NCI-H1436 (cell line): ENCODE measurements around the gene ZNF324B.
A peak's percentile ranks its signal among the peaks of the same experiment; 100 is the strongest.
"Not testable (repeated sequence)": the region's sequence is repeated elsewhere in the genome, so short reads cannot be mapped to it uniquely, and the experiment has no call there.

Experiments used
- DNase-seq: peaks from one replicate; lab custom pipeline; 2025; lab: John Stamatoyannopoulos, UW

The ZNF324B gene

DNA sequence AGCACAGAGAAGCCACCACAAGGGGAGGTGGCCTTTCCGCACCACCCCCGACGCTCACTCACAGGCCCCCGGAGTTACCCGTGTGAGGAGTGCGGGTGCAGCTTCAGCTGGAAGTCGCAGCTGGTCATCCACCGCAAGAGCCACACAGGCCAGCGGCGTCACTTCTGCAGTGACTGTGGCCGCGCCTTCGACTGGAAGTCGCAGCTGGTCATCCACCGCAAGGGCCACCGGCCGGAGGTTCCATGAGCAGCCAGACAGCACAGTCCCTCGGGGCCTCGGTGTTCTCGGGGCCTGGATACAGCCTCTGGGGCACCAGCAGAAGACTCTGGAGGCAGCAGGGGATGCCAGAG, 29.0 kb downstream of the ZNF324B start:
- no peak for DNase-seq

- DNase-seq, result no peak
Observed at GRCh38 chr19:58480831-58481230, 29.4 kb downstream of the ZNF324B start.

- DNase-seq, result no peak
Observed at GRCh38 chr19:58482372-58482771, 30.9 kb downstream of the ZNF324B start.

GRCh38 chr19:58483776-58484175, 32.4 kb downstream of the ZNF324B start:
- no peak for DNase-seq

DNA sequence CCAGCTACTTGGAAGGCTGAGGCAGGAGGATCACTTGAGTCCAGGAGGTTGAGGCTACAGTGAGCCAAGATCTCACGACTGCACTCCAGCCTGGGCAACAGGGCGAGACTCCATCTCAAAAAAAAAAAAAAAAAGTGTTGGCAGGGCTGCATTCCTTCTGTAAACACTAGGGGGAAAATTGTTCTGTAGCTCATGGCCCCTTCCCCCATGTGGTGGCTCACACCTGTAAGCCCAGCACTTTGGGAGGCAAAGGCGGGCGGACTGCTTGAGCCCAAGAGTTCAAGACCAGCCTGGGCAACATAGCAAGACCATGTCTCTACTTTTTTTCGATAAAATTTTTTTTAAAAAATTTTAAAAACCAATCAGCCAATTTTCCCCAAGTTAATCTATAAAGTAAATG, 32.9 kb downstream of the ZNF324B start:
- not testable (repeated sequence) for DNase-seq

DNA sequence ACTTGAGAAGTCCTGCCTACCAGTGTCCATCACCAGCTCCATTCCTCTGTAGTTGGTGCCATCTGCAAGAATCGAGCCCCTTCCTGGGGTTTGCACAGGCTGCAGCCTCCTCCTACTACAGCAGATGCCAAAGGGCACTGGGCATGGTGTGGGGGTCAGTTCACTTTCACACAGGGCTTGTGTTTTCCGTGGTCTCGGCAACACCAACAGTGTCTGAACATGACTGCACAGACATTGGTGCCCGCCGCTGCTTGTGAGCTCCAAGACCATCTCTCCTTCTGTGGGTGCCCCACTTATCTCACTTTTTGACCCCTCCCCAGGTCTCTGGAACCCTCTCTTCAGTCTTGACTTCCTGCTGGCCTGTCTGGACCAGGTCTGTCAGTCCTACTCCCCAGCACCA, 40.0 kb downstream of the ZNF324B start:
- DNase-seq, result no peak

DNA sequence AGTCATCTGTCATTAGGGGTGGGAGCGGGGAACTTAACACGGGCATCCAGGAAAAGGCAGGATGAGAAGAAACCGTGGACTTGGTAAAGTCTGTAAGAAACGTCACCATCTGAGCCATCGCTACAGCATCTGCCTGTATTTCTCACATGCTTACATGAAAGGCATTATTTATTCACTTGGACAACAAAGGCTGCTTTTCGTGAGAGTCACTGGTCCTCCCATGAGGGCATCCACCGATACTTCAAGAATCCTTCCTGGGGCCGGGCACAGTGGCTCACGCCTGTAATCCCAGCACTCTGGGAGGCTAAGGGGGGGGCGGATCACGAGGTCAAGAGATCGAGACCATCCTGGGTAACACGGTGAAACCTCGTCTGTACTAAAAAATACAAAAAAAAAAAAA, 40.8 kb downstream of the ZNF324B start:
- no peak for DNase-seq

- no peak for DNase-seq
Observed at GRCh38 chr19:58497634-58498170, 46.3 kb downstream of the ZNF324B start.

DNA sequence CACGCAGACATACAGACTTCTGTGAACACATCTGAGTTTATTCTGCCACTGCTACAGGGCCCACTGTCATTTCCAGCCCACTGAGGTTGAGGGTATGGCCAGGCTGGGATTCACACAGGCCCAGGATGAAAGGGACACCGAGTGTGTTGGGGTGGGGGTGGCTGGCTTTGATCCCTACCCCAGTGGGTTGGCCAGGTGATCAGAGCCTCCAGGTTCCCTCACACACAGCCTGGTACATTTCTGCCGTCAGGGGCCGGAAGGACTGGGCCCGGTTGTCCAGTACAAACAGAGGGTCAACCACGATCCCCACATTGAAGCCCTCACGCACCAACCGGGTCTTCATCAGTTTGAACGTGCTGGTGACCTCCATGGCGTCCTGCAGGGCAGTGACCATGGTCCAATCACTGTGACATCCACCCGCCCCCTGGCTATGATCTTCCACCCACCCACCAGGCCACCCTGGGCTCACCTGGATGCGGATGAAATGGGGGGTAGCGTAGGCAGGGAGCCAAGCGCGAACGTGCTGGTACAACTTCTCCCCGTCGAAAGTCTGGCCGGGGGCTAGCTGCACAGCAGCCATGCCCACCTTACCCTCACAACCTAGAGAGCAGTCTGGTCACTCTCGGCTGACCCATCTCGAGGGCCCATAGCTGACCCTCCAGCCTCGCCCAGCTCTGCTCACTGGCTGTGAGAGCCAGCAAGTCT, 47.0 kb downstream of the ZNF324B start:
- no peak for DNase-seq

GRCh38 chr19:58499021-58499927, 47.9 kb downstream of the ZNF324B start:
- peak; percentile 100 for DNase-seq

- DNase-seq, result no peak
Observed at GRCh38 chr19:58500242-58500641, 48.8 kb downstream of the ZNF324B start.
